GM19351 (cell line): ENCODE data around the gene AGPS.
"Not testable (repeated sequence)": the region's sequence is repeated elsewhere in the genome, so short reads cannot be mapped to it uniquely, and the experiment has no call there.

Source experiments
- ATAC-seq: cut with Tn5 transposase; IDR thresholded peaks from one replicate; pipeline ENCODE4 v1.9.1; 2021; ENCODE audit warnings: mild to moderate bottlenecking, moderate library complexity; ENCODE audit not compliant: unreplicated experiment

AGPS gene

DNA sequence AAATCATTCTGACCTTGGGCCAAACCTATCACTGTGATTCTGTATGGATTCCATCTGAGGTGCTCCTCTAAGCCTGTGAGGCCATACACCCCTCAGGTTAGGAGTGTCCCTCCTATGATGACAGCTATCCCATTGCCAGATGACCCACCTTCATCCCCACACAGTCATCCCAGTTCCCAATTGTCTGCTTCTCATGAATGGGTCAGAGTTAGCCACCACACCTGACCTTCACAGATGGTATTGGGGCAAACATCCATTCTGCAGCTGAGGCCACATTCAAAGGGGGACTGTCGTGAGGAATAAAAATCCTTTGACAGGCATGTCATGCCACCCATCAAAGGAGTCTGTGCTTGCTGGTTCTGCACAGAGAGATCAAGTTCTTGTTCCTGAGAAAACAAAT is 155.2 kb downstream of the AGPS start:
- no peak for ATAC-seq

DNA sequence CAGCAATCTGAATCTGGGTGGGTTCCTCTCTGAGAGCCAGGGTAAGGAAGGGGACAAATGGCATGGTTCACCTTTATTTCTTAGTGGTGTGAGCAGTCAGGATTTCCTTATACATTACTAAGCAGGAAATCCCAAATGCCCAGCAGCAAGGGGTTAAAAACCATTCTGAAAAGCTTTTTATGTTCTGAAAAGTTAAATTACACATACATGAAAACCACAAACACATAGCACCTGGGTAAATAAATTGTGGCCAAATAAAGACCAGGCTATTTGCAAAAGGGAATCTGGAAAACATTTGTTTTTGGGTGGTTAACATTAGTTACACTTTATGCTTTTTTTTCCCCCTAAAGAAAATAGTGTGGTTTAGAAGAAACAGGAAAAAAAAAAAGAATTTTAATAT is 156.1 kb downstream of the AGPS start:
- no peak for ATAC-seq

DNA sequence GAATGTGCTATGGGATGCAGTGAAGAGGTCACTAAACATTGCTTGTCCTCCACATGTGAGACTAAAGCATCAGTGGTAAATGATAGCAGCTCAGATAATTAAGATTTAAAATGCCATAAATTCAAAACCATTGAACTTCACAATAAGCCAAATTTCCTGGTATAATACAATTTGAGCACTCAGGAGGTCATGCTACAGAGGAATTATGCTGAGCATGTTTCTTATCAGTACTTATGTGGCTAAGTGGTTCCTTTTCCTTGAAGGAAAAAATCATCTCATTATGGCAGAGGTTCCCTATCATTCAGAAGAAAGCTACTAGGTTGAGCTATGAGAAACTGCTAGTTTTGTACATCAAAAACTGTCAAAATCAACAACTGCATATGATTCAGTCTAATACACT is 156.6 kb downstream of the AGPS start:
- ATAC-seq: no peak

DNA sequence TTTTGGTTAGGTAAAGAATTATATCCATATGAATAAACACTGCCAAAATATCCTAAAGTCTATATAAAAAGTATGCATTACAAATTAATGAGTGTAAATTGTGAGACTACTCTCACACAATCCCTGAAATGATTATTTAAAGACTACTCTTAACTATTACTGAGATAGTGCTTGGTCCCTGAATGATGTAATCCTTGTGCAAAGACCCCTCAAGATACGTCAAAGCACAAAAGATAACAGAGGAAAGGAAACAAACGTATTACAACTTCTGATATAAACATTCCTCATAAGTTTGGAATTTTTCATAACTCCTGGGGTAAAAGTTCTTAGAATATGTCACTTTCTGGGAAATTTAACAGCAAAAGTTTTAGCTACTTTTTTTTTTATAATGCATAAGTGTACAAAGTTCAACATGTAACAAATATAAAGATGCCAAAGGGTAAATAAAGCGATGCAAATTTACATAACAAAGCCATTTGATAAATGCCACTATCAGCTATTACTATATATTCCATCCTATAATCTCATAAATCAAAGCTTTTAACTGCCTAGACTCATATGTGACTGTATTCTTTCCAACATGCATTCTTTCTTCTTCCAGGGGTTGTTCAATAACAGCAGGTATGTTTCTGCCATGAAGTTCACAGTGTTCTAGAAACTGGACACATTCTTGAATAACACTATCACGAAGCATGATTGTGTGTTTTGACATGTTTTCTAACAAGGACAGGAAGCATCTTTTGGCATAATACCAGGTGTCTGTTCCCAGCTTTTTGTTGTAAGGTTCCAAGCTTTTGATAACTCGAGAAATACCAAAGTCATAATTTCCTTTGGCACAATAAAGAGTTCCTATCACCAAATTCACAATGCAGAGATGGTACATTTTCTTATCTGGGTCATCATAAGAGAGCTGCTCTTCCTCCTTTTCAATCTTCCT is 158.0 kb downstream of the AGPS start:
- ATAC-seq: no peak

DNA sequence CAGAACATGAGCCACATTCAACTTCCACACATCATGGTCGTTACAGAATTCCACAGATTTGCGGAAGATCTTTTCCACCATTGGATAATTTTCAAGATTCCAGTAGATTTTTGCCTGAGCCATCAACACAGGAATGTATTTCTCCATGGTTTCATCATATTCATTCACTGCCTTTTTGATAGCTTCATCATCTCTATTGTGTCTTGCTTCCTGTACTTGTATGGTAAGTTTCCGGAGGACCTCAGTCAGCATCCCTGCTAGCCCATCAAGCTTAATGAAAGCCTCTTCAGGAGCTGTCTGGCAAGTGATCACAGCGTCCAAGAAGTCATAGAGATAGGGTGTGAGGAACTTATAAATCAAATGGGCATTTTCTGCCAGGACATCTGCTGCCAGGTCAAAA is 158.8 kb downstream of the AGPS start:
- not testable (repeated sequence) for ATAC-seq

DNA sequence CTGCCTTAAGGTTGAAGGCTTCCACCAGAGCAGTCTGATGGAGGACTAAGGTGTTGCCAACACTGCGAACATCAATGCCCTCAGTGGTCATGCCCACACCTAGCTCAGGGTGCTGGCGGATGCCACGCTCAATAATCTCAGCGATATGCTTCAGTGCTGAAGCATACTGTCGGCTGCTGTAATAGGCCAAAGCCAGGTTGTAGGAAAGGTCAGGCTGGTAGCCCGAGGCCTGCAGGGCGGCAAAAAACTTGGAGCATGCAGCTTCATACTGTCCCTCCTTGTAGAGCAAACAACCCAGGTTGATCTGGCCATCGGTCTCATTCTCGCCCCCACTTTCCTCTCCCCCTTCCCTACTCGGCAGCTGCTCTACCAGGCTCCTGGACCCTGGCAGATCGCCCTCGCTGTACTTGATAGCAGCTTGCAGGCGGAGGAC is 159.4 kb downstream of the AGPS start:
- ATAC-seq: no peak

DNA sequence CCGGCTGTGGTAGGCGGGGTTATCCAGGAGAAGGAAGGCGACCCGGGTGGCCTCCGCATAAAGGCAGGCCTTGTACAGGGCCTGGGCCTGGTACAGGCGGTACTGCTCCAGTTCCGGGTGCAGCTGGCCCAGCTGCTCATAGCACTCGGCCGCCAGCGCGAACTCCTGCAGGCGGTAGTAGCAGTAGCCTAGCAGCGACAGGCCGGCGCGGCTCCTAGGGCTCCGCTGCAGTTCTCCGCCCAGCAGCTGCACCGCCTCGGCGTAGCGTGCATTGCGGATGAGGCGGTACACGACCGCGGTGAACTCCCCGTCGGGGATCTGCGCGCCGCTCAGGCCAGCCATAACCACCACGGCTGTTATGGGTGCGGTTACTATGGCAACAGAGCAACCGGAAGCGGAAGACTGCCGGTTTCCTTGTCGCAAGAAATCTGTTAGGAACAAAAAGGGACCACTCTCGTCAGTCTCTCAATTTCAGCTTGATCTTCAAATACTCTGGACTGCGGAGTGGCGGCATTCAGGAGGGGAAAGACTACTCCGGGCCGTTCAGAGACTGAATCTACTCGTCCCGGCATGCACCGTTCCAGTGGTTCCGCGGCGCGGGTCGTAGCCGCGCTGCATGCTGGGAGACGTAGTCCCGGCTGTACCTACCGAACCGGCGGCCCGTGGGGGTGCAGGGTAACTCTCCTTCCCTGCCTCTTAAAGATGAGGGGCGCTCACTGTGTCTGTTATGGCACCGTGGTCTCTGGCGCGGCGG is 160.0 kb downstream of the AGPS start:
- ATAC-seq: peak; percentile 94

DNA sequence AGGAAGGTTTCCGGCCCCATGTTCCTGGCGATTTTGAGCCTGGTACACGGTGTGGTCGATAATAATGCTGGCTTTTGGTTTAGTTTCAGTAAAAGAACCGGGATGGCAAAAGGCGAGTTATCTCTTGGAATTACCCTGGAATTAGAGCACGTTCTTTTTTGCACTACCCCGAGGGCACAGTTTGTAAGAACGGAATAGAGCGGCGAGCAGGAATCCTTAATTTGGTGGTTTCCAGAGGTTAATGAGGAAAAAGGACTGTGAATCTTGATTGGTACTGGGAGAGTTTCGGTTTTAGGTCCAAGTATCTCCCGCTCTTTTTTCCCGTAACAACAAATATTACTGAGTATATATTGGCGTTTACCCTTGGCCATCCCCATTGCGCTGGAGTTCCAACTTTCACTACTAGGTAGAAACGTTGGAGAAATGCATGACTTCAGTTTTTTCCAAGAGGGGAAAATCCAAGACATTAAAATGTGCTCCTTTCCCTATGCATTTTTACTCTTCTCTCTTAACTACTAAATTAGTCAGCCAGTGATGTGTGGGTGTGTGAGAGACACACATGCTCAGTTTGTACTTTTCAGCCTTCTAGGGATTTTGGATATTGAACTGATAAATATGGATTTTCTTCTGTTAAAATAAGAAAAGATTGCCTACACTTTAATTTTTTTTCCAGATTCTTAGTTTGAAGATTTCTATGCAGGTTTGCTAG is 160.8 kb downstream of the AGPS start:
- no peak for ATAC-seq

DNA sequence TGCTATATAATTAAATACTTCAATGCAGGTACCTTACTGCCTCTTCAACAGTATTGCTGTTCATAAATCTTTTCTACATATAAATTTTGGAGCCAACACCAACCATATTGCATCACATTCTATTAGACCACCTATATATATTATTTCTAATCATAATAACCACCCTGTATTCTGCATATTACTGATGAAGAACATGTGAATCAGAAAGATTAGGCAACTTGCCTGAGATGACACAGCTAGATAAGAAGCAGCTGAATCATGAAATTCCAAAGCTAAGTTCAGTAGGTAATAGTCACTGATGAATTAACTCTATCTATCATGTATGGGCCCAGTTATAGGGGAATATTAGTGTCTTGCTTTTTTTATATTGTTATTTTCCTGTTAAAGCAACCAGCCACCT is 161.8 kb downstream of the AGPS start:
- ATAC-seq: no peak

DNA sequence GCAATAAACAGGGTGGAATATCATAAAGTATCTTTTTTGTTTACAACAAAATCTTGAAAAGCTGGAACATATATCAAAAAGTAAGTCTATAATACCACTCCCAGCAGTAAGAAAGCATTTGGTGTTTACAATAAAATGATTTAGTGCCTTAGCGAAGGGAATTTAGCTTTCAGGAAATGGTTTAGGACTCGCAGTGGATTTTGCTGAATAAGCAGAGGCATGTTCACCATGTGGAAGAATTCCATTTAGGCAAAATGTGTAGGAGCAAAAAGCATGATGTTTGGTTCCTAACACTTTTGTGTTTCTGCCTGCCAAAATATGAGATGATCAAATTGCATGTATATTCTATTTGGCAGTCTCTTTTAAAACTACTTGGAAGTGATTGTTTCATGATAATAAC is 163.6 kb downstream of the AGPS start:
- no peak for ATAC-seq

DNA sequence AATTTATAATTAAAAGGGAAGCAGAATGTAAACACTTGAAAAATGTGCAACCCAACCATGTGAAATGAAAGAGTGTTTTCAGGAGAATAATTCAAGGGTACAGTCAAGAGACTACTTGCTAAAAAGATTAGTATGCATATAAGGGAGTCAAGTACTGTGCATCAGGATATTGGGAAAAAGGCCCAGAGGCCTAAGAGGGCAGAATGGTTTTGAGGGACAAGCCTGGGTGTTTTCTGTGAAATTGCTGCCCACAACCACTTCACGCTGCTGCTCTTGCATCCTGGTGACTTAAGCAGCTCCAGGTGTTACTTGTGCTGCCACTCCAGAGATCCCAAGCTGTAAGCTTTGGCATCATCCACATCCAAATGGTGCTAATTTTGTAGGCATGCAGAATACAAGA is 165.2 kb downstream of the AGPS start:
- ATAC-seq: no peak

DNA sequence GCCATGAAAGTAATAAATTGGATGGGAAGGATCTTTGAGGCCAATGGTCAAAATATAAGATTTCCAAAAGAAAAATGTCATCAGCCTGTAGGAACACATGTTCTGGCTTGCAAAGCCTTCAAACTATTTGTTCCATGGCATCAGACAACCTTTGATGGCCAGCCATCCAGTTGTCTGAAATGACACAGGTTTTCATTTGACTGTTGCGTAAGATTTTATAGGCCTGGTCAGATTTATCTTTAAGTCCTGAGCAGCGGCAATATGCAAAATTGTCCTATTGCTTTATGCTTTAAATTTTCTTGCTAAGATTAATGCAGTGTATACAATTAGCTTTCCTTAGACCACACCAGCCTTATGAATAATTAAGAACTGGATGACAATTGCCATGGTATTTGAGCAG is 167.1 kb downstream of the AGPS start:
- ATAC-seq: no peak

DNA sequence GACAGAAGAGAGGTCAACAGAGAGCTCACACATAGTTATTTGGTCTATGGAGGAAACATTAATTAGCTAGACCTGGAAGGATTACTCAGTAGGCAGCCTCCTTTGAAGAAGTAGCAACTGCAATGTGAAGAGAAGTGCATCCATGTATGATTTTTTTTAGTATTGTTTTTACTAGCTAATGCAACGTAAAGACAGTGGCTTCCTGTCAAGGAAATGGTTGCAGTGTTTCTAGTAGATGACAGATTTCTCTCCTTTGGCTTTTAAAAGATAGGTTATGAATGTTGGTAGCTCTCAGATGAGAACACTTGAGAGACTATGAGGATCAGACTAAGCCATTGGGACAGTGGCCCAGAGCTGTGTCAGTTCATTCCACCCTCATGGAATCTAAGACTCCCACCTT is 175.8 kb downstream of the AGPS start:
- no peak for ATAC-seq

DNA sequence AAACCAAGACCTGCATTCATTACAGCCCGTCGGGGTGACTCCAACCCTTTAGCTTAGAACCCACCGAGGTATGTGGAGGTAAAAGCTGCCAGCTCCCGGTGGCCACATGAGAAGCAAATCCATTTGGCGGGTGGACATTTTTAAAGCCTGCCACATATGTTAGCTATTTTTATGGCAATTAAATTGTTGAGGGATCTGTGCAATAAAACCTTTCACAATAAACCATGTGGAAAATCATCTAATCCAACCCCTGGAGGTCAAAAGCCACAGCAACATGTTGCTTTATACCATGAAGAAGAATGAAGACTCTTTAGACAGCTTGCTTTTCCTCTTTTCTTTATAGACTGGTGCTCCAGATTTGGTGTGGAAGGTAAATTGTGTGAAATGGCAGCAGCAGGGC is 176.3 kb downstream of the AGPS start:
- no peak for ATAC-seq

DNA sequence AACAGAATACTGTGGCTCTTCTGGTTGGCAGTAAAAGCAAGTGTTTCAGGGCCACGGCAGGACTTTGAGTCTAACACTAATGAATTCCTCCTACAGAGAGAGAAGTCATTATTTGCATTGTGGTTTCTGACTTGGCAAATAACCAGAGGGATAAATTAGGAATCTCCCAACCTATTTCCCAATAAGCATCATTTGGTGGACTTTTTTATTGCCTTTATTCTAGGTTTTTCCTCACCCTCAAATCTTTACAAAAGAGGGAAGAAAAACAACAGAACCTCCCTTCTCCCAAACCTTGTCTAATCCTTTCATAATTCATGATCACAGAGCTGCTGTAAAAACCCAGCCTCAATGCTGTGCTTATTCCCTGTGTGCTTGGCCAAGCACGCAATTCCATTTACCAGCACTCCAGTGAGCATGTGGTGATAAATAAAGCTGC is 179.7 kb downstream of the AGPS start:
- ATAC-seq: no peak

DNA sequence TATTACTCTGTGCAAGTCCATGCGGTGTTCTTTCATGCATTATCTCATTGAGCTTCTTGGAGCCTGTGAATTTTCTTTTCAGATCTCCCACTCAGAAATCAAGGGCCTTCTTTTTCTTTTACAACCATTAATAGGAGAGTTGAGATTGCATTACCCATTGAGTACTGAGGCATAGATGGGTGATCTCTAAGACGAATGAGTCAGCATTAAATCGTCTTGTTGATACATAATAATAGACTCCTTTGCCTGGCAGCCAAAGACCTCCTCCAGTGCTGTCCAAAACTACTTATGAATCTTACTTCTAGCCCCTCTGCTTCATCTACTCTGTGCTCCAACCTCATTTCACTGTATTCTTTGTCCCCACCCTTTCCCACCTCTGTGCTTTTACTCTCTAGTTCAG is 180.5 kb downstream of the AGPS start:
- no peak for ATAC-seq

DNA sequence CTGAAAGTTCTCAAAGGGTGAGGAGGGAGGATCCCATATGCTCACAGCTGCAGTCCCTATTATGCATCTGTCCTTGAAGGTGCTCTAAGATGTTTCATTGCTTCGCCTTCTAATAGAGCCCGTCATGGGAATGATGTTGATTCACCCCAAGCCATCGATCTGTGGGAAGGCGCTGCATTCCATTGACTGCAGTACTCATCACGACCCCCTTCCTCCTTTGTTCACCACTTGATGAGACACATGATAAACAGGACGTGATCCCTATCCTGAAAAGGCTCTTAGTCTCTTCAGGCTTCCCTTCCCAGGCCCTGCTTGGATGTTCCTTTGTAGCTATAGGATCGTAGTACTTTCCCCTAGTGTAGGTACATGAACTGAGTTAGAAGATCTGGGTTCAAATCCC is 181.8 kb downstream of the AGPS start:
- no peak for ATAC-seq

DNA sequence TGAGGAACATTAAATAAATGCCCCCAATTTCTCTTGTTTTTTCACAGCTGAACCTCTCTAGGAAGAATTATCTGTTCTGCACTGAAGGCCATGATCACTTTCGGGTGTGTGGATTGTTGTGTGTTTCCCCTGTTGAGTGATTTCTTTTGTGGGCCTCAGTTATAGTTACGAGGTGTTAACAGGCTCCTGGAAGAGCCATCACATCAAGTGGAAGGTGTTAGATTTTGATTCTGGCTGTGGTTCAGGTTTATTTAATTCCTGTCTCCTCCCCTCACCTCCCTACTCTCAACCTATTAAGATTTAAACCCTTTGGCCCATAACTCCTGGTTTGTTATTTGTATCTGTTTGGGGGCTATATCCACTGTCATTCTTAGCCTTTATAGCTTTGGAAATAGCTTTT is 182.8 kb downstream of the AGPS start:
- no peak for ATAC-seq

DNA sequence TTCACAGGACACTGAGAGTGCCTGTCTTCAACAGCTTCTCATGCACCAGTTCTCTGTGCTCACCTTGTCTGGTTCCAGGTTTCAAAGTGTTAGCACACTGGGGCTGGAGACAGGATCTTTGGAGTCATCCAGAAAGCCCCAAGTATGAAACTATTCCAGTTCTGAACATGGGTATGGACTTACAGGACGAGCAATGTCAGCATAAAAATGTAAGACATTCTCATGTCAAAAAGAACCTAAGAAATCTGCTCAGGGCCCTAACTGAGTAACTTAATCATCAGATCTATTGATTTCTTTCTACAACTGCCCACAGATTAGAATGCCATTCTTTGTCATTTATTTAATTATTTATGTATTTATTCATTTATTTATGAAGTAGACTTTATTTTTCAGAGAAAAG is 184.5 kb downstream of the AGPS start:
- ATAC-seq: no peak

DNA sequence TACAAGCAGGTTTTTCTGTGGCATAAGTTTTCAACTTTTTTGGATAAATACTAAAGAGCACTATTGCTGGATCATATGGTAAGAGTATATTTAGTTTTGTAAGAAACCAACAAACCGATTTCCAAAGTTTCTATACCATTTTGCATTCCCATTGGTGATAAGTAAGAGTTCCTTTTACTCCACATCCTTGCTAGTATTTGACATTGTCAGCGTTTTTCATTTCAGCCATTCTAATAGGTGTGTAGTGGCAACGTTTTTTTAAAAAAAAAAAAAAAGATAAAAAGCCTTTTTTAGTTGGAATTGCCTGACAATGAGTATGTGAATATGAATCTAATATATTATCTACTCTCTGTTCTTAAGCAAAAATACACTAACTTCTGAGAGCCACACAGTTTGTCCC is 185.9 kb downstream of the AGPS start:
- no peak for ATAC-seq

DNA sequence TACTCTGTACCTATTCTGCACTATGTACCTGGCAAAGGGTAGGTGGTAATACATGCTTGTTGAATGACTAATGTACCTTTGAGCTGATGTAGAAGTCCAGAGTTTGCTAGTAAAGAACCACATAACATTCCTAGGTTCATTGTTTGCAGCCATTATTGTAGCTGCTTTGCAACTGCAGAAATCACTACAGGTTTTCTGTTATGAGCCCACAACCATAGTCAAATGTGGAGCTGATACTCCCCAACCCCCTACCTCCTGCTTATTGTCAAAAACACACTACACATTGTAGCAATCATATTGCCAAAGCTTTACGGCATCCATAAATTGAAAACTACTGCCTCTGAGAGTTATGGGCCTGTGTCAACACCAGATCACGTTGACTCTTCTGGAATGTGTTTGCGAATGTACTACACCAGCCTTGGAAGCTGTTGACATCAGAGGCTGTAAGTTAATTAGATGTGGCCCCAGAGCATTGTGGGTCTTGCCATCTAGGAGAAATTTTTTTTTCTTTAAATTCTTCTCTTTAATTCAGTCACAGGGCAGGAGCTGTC is 187.0 kb downstream of the AGPS start:
- ATAC-seq: no peak
